ENCODE results near the gene CLSTN2.

The CLSTN2 gene

DNA sequence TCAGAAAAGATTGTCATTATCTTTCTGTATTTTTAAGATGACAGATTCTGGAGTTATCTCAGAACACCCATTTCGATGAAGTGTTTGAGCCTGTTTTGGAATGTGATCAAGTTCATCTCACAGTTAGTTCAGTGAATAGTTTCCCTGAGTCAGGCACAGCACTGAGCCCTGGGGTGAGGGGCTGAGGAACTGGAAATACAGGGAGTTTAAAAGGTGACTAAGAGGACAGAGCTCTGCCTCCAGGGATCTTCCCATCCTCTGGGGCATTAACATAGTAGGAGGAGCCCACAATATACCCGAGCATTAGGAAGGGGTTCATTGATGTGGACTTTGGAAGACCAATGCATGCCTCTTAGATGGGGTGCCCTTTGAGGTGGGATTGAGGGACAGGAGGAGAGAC, 355.1 kb downstream of the CLSTN2 start:
- no peak for DNase-seq (ENCODE audit: low spot score)

- no peak for DNase-seq (ENCODE audit: low spot score)
These were observed 357.2 kb downstream of the CLSTN2 start for GRCh38 chr3:140292170-140292569.

- DNase-seq (ENCODE audit: low spot score) = no peak
These were observed 357.7 kb downstream of the CLSTN2 start for GRCh38 chr3:140292684-140293083.

- DNase-seq (ENCODE audit: low spot score) = no peak
These were observed 359.1 kb downstream of the CLSTN2 start for GRCh38 chr3:140294058-140294457.

- no peak for DNase-seq (ENCODE audit: low spot score)
These were observed 361.9 kb downstream of the CLSTN2 start for GRCh38 chr3:140296796-140297352.

DNA sequence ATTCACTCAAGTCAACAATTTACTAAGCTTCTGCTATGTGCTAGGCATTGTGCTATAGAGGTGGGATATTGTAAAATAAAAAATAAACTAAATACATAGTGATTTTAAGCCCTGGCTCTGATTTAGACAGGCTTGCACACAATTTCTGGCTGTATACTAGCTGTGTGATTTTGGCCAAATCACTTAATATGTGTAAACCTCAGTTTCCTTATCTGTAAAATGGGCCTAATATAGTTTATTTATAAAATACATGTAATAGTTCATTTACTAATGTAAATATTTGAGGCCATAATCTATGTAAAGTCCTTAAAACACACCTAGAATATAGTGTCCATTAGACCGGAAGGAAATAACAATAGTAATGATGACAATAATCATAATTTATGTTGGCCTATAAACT, 363.1 kb downstream of the CLSTN2 start:
- no peak for DNase-seq (ENCODE audit: low spot score)

DNA sequence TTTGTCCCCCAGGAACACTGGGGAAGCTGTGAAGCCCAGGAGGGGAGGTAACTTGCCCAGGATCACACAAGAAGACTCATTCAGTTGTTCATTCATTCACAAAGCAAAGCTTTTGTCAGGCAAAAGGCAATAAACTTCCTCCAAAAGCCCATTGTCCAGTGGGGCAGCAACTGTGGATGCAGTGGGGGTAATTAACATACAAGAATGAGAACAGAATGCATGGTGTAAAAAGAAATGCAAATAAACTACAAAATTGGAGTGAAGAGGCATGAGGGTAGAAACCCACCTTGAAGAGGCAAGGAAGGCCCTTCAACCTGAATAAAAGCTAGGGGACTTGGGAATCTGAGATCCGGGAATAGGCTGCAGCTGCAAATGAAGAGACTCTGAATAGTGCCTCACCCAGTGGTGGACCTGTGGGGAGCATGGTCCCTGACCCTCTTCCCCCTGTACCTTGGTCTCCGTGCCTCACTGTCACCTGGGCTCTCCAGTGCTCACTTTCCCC, 363.6 kb downstream of the CLSTN2 start:
- no peak for DNase-seq (ENCODE audit: low spot score)

GRCh38 chr3:140303875-140304274, 368.9 kb downstream of the CLSTN2 start:
- no peak for DNase-seq (ENCODE audit: low spot score)

- DNase-seq (ENCODE audit: low spot score) = no peak
These were observed 373.6 kb downstream of the CLSTN2 start for GRCh38 chr3:140308535-140308934.

DNA sequence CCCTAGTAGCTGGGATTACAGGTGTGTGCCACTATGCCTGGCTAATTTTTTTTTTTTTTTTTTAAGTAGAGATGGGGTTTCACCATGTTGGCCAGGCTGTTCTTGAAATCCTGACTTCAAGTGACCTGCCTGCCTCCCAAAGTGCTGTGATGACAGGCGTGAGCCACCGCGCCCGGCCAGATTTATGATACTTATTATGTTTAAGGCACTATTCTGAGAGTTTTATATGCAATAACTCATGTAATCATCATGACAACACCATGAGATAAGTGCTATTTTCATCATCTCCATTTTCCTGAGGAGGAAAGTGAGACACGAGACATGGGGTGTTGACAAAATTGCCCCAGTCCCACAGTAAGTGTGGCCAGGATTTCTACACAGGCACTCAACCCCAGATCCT, 376.4 kb downstream of the CLSTN2 start:
- DNase-seq (ENCODE audit: low spot score) = no peak

GRCh38 chr3:140315955-140316354, 381.0 kb downstream of the CLSTN2 start:
- DNase-seq (ENCODE audit: low spot score) = no peak

DNA sequence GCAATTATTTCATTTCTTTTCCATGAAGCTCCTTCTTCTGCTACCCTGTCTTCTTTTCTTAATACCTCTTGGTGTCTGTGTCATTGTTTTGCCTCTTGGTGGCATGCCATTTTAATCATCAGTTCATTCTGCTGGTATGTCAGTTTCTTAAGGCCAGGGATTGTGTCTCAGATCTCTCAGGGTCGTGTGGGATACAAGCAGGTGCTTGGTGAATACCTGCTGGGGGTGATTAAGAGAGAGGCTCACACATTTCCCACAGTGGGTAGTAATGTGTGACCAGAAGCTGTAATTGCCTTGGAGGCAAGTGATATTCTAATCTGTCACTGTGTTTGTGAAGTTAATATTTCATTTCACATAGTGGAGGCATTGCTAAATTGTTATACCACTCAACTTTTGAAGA, 381.5 kb downstream of the CLSTN2 start:
- DNase-seq (ENCODE audit: low spot score) = no peak

GRCh38 chr3:140316868-140317400, 381.9 kb downstream of the CLSTN2 start:
- no peak for DNase-seq (ENCODE audit: low spot score)

- no peak for DNase-seq (ENCODE audit: low spot score)
These were observed 384.8 kb downstream of the CLSTN2 start for GRCh38 chr3:140319739-140320138.

DNA sequence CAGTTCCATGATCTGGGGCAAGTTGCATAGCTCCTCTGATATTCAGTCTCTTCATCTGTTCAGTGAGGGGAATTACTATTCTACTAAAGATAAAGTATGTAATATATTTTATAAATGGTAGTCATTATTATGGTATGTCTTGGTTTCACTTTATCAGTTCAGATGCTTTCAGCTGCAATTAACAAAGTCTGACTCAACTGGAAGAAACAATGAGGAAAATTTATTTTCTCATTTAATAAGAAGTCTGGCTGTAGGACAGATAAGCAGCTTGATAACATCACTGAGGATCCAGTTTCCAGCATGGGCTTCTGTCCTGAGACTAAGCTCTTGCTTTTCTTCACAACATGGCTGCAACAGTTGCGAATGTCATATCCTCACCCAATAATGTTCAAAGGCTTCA, 388.6 kb downstream of the CLSTN2 start:
- DNase-seq (ENCODE audit: low spot score) = no peak

DNA sequence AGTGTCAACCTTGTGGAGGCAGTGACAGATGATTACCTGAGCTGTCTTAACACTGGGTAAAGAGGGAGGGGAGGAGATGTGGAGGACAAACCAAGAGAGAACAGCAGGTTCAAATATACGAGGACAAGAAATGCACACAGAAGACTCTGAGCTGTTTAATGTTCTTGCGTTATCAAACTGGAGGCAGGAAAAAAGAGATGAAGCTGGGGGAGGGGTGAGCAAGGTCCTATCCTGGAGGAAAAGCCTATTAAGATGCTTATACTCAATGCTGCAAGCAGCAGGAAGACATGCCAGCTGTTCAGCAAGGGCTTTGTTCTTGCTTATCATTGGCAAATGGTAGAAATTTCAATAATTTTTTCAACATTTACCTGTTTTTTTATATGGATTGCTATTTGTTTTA, 397.1 kb downstream of the CLSTN2 start:
- no peak for DNase-seq (ENCODE audit: low spot score)

DNA sequence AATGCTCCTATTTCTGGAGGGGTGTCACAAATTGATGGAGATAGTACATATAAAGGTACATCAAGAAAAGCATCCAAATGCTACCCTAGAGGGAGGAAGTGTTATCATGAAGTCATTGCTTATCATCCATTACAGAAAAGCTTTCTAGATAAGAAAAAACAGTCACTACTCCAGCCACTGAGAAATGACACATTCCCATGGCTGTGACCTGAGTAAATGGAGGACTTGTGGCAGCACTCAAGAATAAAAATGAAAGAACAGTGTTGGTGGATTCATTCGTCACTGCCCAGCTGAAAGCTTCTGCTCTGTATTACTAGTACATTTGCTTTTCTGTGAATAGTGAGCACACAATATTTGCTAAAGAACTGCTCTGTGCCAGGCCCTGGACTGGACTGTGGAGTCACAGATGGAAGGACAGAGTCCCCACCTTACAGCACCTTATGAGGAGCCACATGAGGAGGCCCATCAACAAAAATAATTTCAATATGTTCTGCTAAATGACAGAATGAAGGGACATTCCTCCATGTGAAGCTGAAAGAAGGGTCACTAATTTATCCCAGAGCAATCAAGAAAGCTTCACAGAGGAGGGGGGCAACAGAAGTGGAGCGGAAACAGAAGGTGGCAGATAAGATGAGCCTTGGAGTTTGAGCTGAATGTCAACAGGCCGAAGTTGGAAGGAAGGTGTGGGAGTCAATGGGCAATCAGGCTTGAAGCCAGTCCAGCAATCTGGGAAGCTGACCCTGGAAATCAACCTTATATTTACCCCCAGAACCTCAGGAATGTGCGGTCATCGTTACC, 399.3 kb downstream of the CLSTN2 start:
- DNase-seq (ENCODE audit: low spot score) = no peak

- DNase-seq (ENCODE audit: low spot score) = no peak
These were observed 401.5 kb downstream of the CLSTN2 start for GRCh38 chr3:140336465-140336864.

DNA sequence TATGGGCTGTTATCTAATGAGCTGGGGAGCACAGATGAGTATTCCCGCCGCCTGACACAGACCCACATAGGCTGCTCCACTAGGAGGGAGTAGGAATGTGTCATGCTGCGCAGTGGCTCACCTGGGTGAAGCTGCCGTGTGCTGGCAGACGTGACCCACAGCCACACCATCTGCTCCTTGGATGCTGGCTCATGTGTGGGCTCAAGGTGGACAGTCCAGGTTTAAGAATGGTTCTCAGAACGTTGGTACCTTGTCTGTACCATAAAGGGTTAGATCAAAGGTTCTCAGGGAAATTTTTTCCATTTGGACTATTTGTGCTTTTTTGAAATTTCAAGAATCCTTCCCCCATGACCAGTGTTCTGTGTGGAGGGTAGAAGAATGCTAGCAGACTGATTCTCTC, 403.9 kb downstream of the CLSTN2 start:
- DNase-seq (ENCODE audit: low spot score) = no peak

- DNase-seq (ENCODE audit: low spot score) = no peak
These were observed 406.2 kb downstream of the CLSTN2 start for GRCh38 chr3:140341203-140341602.

- DNase-seq (ENCODE audit: low spot score) = no peak
These were observed 406.9 kb downstream of the CLSTN2 start for GRCh38 chr3:140341817-140342403.

- no peak for DNase-seq (ENCODE audit: low spot score)
These were observed 407.7 kb downstream of the CLSTN2 start for GRCh38 chr3:140342668-140343067.

All from CD4-positive, alpha-beta T cell treated with Interleukin-6 at 100 ng/mL for 8 hours (primary cell).